ENCODE results near the gene TMEM186.
"Not testable (repeated sequence)": the region's sequence is repeated elsewhere in the genome, so short reads cannot be mapped to it uniquely, and the experiment has no call there.

Gene TMEM186

GRCh38 chr16:8808613-8809353 is 11.3 kb upstream of the TMEM186 start:
- DNase-seq, result no peak

- DNase-seq, result no peak
These were observed 10.6 kb upstream of the TMEM186 start for GRCh38 chr16:8808009-8808408.

- DNase-seq, result no peak
These were observed 9.8 kb upstream of the TMEM186 start for GRCh38 chr16:8807189-8807588.

GRCh38 chr16:8806272-8806983 is 9.0 kb upstream of the TMEM186 start:
- no peak for DNase-seq

- no peak for DNase-seq
These were observed 6.9 kb upstream of the TMEM186 start for GRCh38 chr16:8804313-8804712.

GRCh38 chr16:8803733-8804132 is 6.3 kb upstream of the TMEM186 start:
- DNase-seq, result not testable (repeated sequence)

- no peak for DNase-seq
These were observed 4.3 kb upstream of the TMEM186 start for GRCh38 chr16:8801701-8802100.

- no peak for DNase-seq
These were observed 1.2 kb upstream of the TMEM186 start for GRCh38 chr16:8798535-8799157.

GRCh38 chr16:8798174-8798527 is 712 bp upstream of the TMEM186 start:
- no peak for DNase-seq

- no peak for DNase-seq
These were observed 723 bp downstream of the TMEM186 start for GRCh38 chr16:8796469-8797363.

- no peak for DNase-seq
These were observed 1.6 kb downstream of the TMEM186 start for GRCh38 chr16:8795818-8796217.

GRCh38 chr16:8795091-8795490 is 2.3 kb downstream of the TMEM186 start:
- DNase-seq, result no peak

- DNase-seq, result no peak
These were observed 8.8 kb downstream of the TMEM186 start for GRCh38 chr16:8788578-8789172.

- DNase-seq, result not testable (repeated sequence)
These were observed 11.1 kb downstream of the TMEM186 start for GRCh38 chr16:8786316-8786715.

GRCh38 chr16:8785408-8785807 is 12.0 kb downstream of the TMEM186 start:
- DNase-seq, result no peak

GRCh38 chr16:8782673-8783072 is 14.8 kb downstream of the TMEM186 start:
- DNase-seq, result no peak

GRCh38 chr16:8781797-8782196 is 15.6 kb downstream of the TMEM186 start:
- no peak for DNase-seq

GRCh38 chr16:8777217-8777616 is 20.2 kb downstream of the TMEM186 start:
- DNase-seq, result no peak

GRCh38 chr16:8776129-8776584 is 21.3 kb downstream of the TMEM186 start:
- no peak for DNase-seq

- DNase-seq, result no peak
These were observed 22.1 kb downstream of the TMEM186 start for GRCh38 chr16:8775359-8775758.

GRCh38 chr16:8774208-8774607 is 23.2 kb downstream of the TMEM186 start:
- DNase-seq, result no peak

- DNase-seq, result no peak
These were observed 23.9 kb downstream of the TMEM186 start for GRCh38 chr16:8773537-8773936.

- DNase-seq, result no peak
These were observed 28.7 kb downstream of the TMEM186 start for GRCh38 chr16:8768692-8769091.
